OCI-LY3 (cell line): Measurements from ENCODE around the gene SMAP2.

ENCODE experiments used
- H2AFZ ChIP-seq: fragments of 200-600, 300-600 bp; shearing (Covaris generic); 2 replicates; pipeline ENCODE4 v1.6.0; 2014; ENCODE audit warnings: antibody characterized with exemption, low read depth, low read length
- H3K27ac ChIP-seq: fragments of 200-600, 300-600 bp; sonication (generic); 2 replicates; pipeline ENCODE4 v1.5.1; 2014; ENCODE audit warnings: mild to moderate bottlenecking, low read length, moderate library complexity, mixed read lengths
- H3K27me3 ChIP-seq: fragments of 200-600, 300-600 bp; sonication (generic); 2 replicates; pipeline ENCODE4 v1.6.1; 2014; ENCODE audit warnings: low read depth, low read length, mixed read lengths
- H3K36me3 ChIP-seq: fragments of 200-600, 300-600 bp; sonication (generic); replicated peaks from 2 replicates; pipeline ENCODE3; 2014; ENCODE audit warnings: low read depth, low read length, mixed read lengths
- H3K4me1 ChIP-seq: fragments of 300-600, 200-600 bp; sonication (generic); 2 replicates; pipeline ENCODE4 v1.6.1; 2014; ENCODE audit warnings: low read length, mixed read lengths
- H3K4me2 ChIP-seq: fragments of 200-600, 300-600 bp; sonication (generic); 2 replicates; pipeline ENCODE4 v1.6.1; 2014; ENCODE audit warnings: low read length, mixed read lengths
- H3K4me3 ChIP-seq: fragments of 300-600, 200-600 bp; sonication (generic); 2 replicates; pipeline ENCODE4 v1.5.1; 2014; ENCODE audit warnings: antibody characterized with exemption, mild to moderate bottlenecking, low read length, moderate library complexity
- H3K79me2 ChIP-seq: fragments of 300-600, 200-600 bp; shearing (Covaris generic); 2 replicates; pipeline ENCODE4 v1.6.1; 2014; ENCODE audit warnings: mild to moderate bottlenecking, low read length, mixed read lengths
- H3K9ac ChIP-seq: fragments of 300-600, 200-600 bp; shearing (Covaris generic); 2 replicates; pipeline ENCODE4 v1.6.0; 2014; ENCODE audit warnings: mild to moderate bottlenecking, low read length, moderate library complexity
- H3K9me3 ChIP-seq: fragments of 200-600, 300-600 bp; shearing (Covaris generic); 2 replicates; pipeline ENCODE4 v1.6.1; 2014; ENCODE audit warnings: low read length, mixed read lengths; ENCODE audit not compliant: insufficient read depth
- H4K20me1 ChIP-seq: fragments of 200-600, 300-600 bp; sonication (generic); 2 replicates; pipeline ENCODE4 v1.6.1; 2016; ENCODE audit warnings: low read length, mixed read lengths; ENCODE audit not compliant: insufficient read depth
- CTCF ChIP-seq: fragments of 200-600, 300-600 bp; sonication (generic); IDR thresholded peaks from 2 replicates; pipeline ENCODE4 v1.5.1; 2014; ENCODE audit warnings: antibody characterized with exemption, low read length, low read depth
- EZH2phosphoT487 ChIP-seq: fragments of 200-600 bp; shearing (Covaris generic); IDR thresholded peaks from 2 replicates; pipeline ENCODE4 v1.6.1; 2018; ENCODE audit warnings: antibody characterized with exemption, mixed run types, low read depth

Gene SMAP2

GRCh38 chr1:40462956-40463590 lies 89.5 kb downstream of the SMAP2 start:
- Histone ChIP-seq H3K4me3 (no peak overlapping the region), H3K36me3 (peaks cover 69% of the 10 kb centered on the region)
- TF ChIP-seq EZH2phosphoT487 (no peak), CTCF (no peak)

GRCh38 chr1:40469327-40469726 lies 95.8 kb downstream of the SMAP2 start:
- Histone ChIP-seq H3K4me1 (no peaks in the 10 kb centered on the region), H3K4me3 (no peak overlapping the region), H3K79me2 (no peaks in the 10 kb centered on the region), H3K4me2 (no peak overlapping the region), H4K20me1 (no peaks in the 10 kb centered on the region), H3K9me3 (peaks cover 28% of the 10 kb centered on the region; the same call in 1 of the 2 replicates), H2AFZ (no peak overlapping the region), H3K27me3 (no peaks in the 10 kb centered on the region), H3K9ac (no peak overlapping the region), H3K36me3 (peaks cover 44% of the 10 kb centered on the region), H3K27ac (no peak overlapping the region)
- TF ChIP-seq EZH2phosphoT487 (no peak), CTCF (no peak)

More at GRCh38 chr1:40462956-40463590, 89.5 kb downstream of the SMAP2 start:
- H3K27ac ChIP-seq: no peak overlapping the region
- H3K4me1 ChIP-seq: no peaks in the 10 kb centered on the region
- no peak overlapping the region for H2AFZ ChIP-seq
- no peak overlapping the region for H3K9ac ChIP-seq
- H4K20me1 ChIP-seq: no peaks in the 10 kb centered on the region
- H3K4me2 ChIP-seq: no peak overlapping the region
- H3K9me3 ChIP-seq: peaks cover 56% of the 10 kb centered on the region
- no peaks in the 10 kb centered on the region for H3K79me2 ChIP-seq
- H3K27me3 ChIP-seq: no peaks in the 10 kb centered on the region
